Mammary epithelial cell (primary cell): ENCODE data around the gene PAX3.

Source experiments
- CTCF ChIP-seq, 2 donors: IDR thresholded peaks in 1 of 2; conservative IDR thresholded peaks in 1 of 2; 2 replicates each; pipeline ENCODE4 v1.5.1; 2011 to 2012; ENCODE audit warnings: inconsistent platforms in 2 of 2, low read length in 2 of 2, mild to moderate bottlenecking in 2 of 2, control low read depth in 1 of 2, low read depth in 1 of 2; ENCODE audit not compliant: insufficient read depth in 1 of 2; ENCODE audit errors: extremely low read depth in 1 of 2
- EZH2 ChIP-seq: IDR thresholded peaks from 2 replicates; pipeline ENCODE4 v1.6.1; 2012; ENCODE audit warnings: low read length, inconsistent platforms, borderline replicate concordance

- TF ChIP-seq CTCF (conservative IDR thresholded peaks at IDR 0.05 in 1 of 2, IDR thresholded peaks at IDR 0.05 in 1 of 2; ENCODE audit: extremely low read depth in 1 of 2, insufficient read depth in 1 of 2, low read depth in 1 of 2, low read length in 2 of 2) (no peak), EZH2 (no peak)
Observed at GRCh38 chr2:222280795-222281194, 18.0 kb downstream of the PAX3 start.
